B cell (primary cell): ENCODE data around the gene DOCK1. TPM values are rescaled to one million over a fixed set of nuclear protein-coding genes. Genes with fewer than 3 reads are reported as not detected.

ENCODE experiments used
- ATAC-seq: fragments of 200-7000 bp; cut with Tn5 transposase; one replicate; pipeline ENCODE4 v1.10.0; 2021; ENCODE audit warnings: low read depth, mild to moderate bottlenecking, moderate number of reproducible peaks, moderate library complexity
- CTCF ChIA-PET: fragments of 350-600 bp; sonication (Branson Sonifier 250); formaldehyde crosslinking; loops from one replicate; lab custom pipeline; 2021; ENCODE audit warnings: antibody characterized with exemption, inconsistent platforms; lab: Charles Lee
- POLR2A ChIA-PET: fragments of 350-600 bp; sonication (Branson Sonifier 250); formaldehyde crosslinking; loops from one replicate; lab custom pipeline; 2021; ENCODE audit warnings: antibody characterized with exemption; lab: Charles Lee
- DNase-seq: peaks from one replicate; pipeline ENCODE4 v3.0.0; 2013
- H2AFZ ChIP-seq: 2 replicates; pipeline ENCODE4 v1.6.1; 2012; ENCODE audit warnings: mild to moderate bottlenecking, low read depth, low read length; ENCODE audit not compliant: insufficient read depth, poor library complexity, severe bottlenecking
- H3K27ac ChIP-seq, 2 donors: 1 replicate in 1 of 2; 2 replicates in 1 of 2; pipeline ENCODE4 v1.5.1; 2012 to 2013; ENCODE audit warnings: low read length in 2 of 2, mild to moderate bottlenecking in 2 of 2, moderate library complexity in 1 of 2
- H3K27me3 ChIP-seq, 4 experiments: fragments of 200-600 bp in 1 of 4; sonication (generic) in 1 of 4; replicated peaks in 1 of 4; 1 replicate in 2 of 4; 2 replicates in 2 of 4; pipeline versions ENCODE4 v1.6.1 to v1.7.0; 2013 to 2016; ENCODE audit warnings: low read length in 3 of 4, mild to moderate bottlenecking in 2 of 4, mixed read lengths in 1 of 4, moderate library complexity in 1 of 4; ENCODE audit not compliant: insufficient read depth in 4 of 4, control insufficient read depth in 3 of 4; ENCODE audit errors: control extremely low read depth in 1 of 4
- H3K36me3 ChIP-seq, 2 experiments: replicated peaks in 1 of 2; 1 replicate in 1 of 2; 2 replicates in 1 of 2; pipeline versions ENCODE4 v1.6.1 to v1.7.1; 2013; ENCODE audit warnings: low read length in 1 of 2; ENCODE audit not compliant: insufficient read depth in 2 of 2, control insufficient read depth in 1 of 2; ENCODE audit errors: control extremely low read depth in 1 of 2, extremely low read depth in 1 of 2
- H3K4me1 ChIP-seq, 2 donors: fragments of 200-600 bp in 1 of 2; sonication (generic) in 1 of 2; 1 replicate in 1 of 2; 2 replicates in 1 of 2; pipeline versions ENCODE4 v1.5.1 to v1.6.1; 2013 to 2017; ENCODE audit warnings: low read length in 2 of 2; ENCODE audit not compliant: control insufficient read depth in 2 of 2, insufficient read depth in 2 of 2
- H3K4me2 ChIP-seq: replicated peaks from 2 replicates; pipeline ENCODE3; 2012; ENCODE audit warnings: mild to moderate bottlenecking, low read depth, low read length; ENCODE audit not compliant: poor library complexity, severe bottlenecking
- H3K4me3 ChIP-seq, 5 experiments: fragments of 200-600 bp in 1 of 5; sonication (generic) in 1 of 5; 1 replicate in 3 of 5; 2 replicates in 2 of 5; pipeline versions ENCODE4 v1.5.1 to v1.7.0; 2011 to 2016; ENCODE audit warnings: low read length in 4 of 5, mild to moderate bottlenecking in 4 of 5, low read depth in 2 of 5, control low read depth in 1 of 5, moderate library complexity in 1 of 5; ENCODE audit not compliant: insufficient read depth in 1 of 5; ENCODE audit errors: control extremely low read depth in 1 of 5, extremely low read depth in 1 of 5
- H3K79me2 ChIP-seq: fragments of 200-600 bp; sonication (generic); one replicate; pipeline ENCODE4 v1.6.0; 2016; ENCODE audit warnings: low read length; ENCODE audit not compliant: control insufficient read depth, insufficient read depth
- H3K9ac ChIP-seq: fragments of 200-600 bp; sonication (generic); 2 replicates; pipeline ENCODE4 v1.6.1; 2017; ENCODE audit warnings: mild to moderate bottlenecking, low read length, moderate library complexity
- H3K9me3 ChIP-seq, 3 donors: one replicate each; pipeline versions ENCODE4 v1.6.1 to v1.7.1; 2013; ENCODE audit warnings: low read length in 2 of 3; ENCODE audit not compliant: control insufficient read depth in 2 of 3, insufficient read depth in 1 of 3; ENCODE audit errors: control extremely low read depth in 1 of 3
- H4K20me1 ChIP-seq: 2 replicates; pipeline ENCODE4 v1.6.0; 2012; ENCODE audit warnings: mild to moderate bottlenecking, low read length; ENCODE audit not compliant: insufficient read depth, control insufficient read depth, poor library complexity, severe bottlenecking
- H3K27ac Mint-ChIP-seq: one replicate; pipeline ENCODE4 v1.8.0; 2021; ENCODE audit warnings: mixed read lengths
- H3K27me3 Mint-ChIP-seq: one replicate; pipeline ENCODE4 v1.8.0; 2021; ENCODE audit warnings: mixed read lengths
- H3K4me1 Mint-ChIP-seq: one replicate; pipeline ENCODE4 v1.8.0; 2021; ENCODE audit warnings: mixed read lengths
- H3K4me3 Mint-ChIP-seq: one replicate; pipeline ENCODE4 v1.8.0; 2021; ENCODE audit warnings: mixed read lengths
- H3K9me3 Mint-ChIP-seq: one replicate; pipeline ENCODE4 v1.8.0; 2022; ENCODE audit warnings: mixed read lengths; ENCODE audit not compliant: insufficient read depth
- CTCF ChIP-seq: fragments of 200-600 bp; IDR thresholded peaks from one replicate; pipeline ENCODE4 v1.8.0; 2022; ENCODE audit warnings: antibody characterized with exemption, mild to moderate bottlenecking
- EZH2 ChIP-seq: IDR thresholded peaks from 2 replicates; pipeline ENCODE4 v1.6.1; 2012; ENCODE audit warnings: borderline replicate concordance, low read depth, mild to moderate bottlenecking, moderate library complexity, low read length; ENCODE audit not compliant: insufficient read depth, poor library complexity, severe bottlenecking
- WGBS: methylation state at CpG from one replicate; pipeline ENCODE4 v1.1.5; 2013; ENCODE audit warnings: missing lambda C conversion rate; ENCODE audit not compliant: insufficient coverage; 5-methylcytosine and 5-hydroxymethylcytosine counted together
- intact Hi-C: fragments of 100-400 bp; cut with micrococcal nuclease; formaldehyde crosslinking; loops from one replicate; pipeline ENCODE4 v1.10.0; 2022
- polyA plus RNA-seq: library from polyadenylated mRNA; depleted of rRNA; stranded (reverse); fragments of >200 nt; gene quantifications from 2 replicates; pipeline ENCODE4 v1.2.3, GENCODE V29; 2012
- total RNA-seq, 2 donors: library from RNA; stranded (reverse); fragments of 120-200 nt in 1 of 2; gene quantifications; 1 replicate in 1 of 2; 2 replicates in 1 of 2; pipeline versions ENCODE4 v1.2.3 to v1.2.4, GENCODE V29; 2013 to 2022

Gene DOCK1
- total and polyA plus RNA-seq, 2 donors (not counting 1 experiment from before 2014, with no cell fraction given) = not detected

GRCh38 chr10:127200646-127201045 is 295.4 kb downstream of the DOCK1 start:
- H2AFZ ChIP-seq = no peak overlapping the region
- H3K27me3 ChIP-seq = peaks cover 0 to 3% (median 0%) of the 10 kb centered on the region in 4 experiments
- Mint-ChIP-seq H3K4me3 (no peak overlapping the region), H3K27ac (no peak overlapping the region), H3K27me3 (peaks cover 11% of the 10 kb centered on the region), H3K9me3 (peaks cover 2% of the 10 kb centered on the region), H3K4me1 (no peaks in the 10 kb centered on the region)
- ChIA-PET CTCF (no interaction called here), POLR2A (no interaction called here)
- peaks cover 0 to 10% (median 0%) of the 10 kb centered on the region in 3 donors for H3K9me3 ChIP-seq
- no peak for ATAC-seq
- intact Hi-C loops = no loop called here
- no peaks in the 10 kb centered on the region for H3K4me1 ChIP-seq
- no peak overlapping the region for H3K4me2 ChIP-seq
- no peaks in the 10 kb centered on the region for H3K79me2 ChIP-seq
- 96% methylated on average over 4 of the region's 8 CpGs for WGBS
- H3K9ac ChIP-seq = no peak overlapping the region
- TF ChIP-seq CTCF (no peak), EZH2 (no peak)
- no peaks in the 10 kb centered on the region for H3K36me3 ChIP-seq
- H3K4me3 ChIP-seq = no peak overlapping the region
- no peak for DNase-seq
- H3K27ac ChIP-seq = no peak overlapping the region
- no peaks in the 10 kb centered on the region for H4K20me1 ChIP-seq

GRCh38 chr10:127203067-127203466 is 297.8 kb downstream of the DOCK1 start:
- no peak overlapping the region for H3K27ac ChIP-seq
- Mint-ChIP-seq H3K27me3 (peaks cover 4% of the 10 kb centered on the region), H3K27ac (no peak overlapping the region), H3K4me3 (no peak overlapping the region), H3K4me1 (no peaks in the 10 kb centered on the region), H3K9me3 (peaks cover 2% of the 10 kb centered on the region)
- H3K9me3 ChIP-seq = peaks cover 0 to 10% (median 0%) of the 10 kb centered on the region in 3 donors
- no peak for TF ChIP-seq CTCF
- no peak for TF ChIP-seq EZH2
- CTCF ChIA-PET = no interaction called here
- 81% methylated on average over 4 of the region's 7 CpGs for WGBS
- no peaks in the 10 kb centered on the region for H3K79me2 ChIP-seq
- no peak overlapping the region for H3K4me3 ChIP-seq
- H3K4me2 ChIP-seq = no peak overlapping the region
- ATAC-seq (no peak), DNase-seq (no peak)
- no peak overlapping the region for H3K9ac ChIP-seq
- no peaks in the 10 kb centered on the region for H3K36me3 ChIP-seq
- intact Hi-C loops = no loop called here
- no peak overlapping the region for H2AFZ ChIP-seq
- H3K27me3 ChIP-seq = no peaks in the 10 kb centered on the region
- POLR2A ChIA-PET = no interaction called here
- H3K4me1 ChIP-seq = no peaks in the 10 kb centered on the region
- H4K20me1 ChIP-seq = no peaks in the 10 kb centered on the region
